ENCODE data around the gene SLC8A2. TPM values are rescaled to one million over a fixed set of nuclear protein-coding genes. Genes with fewer than 3 reads are reported as not detected.
"Not testable (repeated sequence)": the region's sequence is repeated elsewhere in the genome, so short reads cannot be mapped to it uniquely, and the experiment has no call there.

SLC8A2 gene
- total RNA-seq, 2 donors from 2014 or later, result 0.09 to 2.2 TPM

GRCh38 chr19:47490847-47491246 lies 19.2 kb upstream of the SLC8A2 start:
- intact Hi-C loops (cut with DNase I, micrococcal nuclease), result no loop called here
- DNase-seq (no peak), ATAC-seq (no peak)

DNA sequence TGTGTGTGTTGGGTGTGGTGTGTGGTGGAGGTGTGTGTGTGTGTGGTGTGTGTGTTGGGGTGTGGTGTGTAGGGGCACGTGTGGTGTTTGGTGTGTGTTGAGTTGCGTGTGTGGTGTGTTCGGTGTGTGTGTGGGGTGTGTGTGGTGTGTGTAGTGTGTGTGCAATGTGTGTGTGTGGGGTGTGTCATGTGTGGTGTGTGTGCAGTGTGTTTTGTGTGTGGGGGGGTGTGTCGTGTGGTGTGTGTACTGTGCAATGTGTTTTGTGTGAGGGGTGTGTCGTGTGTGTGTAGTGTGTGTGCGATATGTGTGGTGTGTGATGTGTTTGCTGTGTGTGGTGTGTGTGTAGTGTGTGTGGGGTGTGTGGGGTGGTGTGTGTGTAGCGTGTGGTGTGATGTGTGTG lies 18.3 kb upstream of the SLC8A2 start:
- ATAC-seq, result no peak
- intact Hi-C loops (cut with DNase I, micrococcal nuclease), result no loop called here
- DNase-seq, result no peak

- intact Hi-C loops (cut with DNase I, micrococcal nuclease), result no loop called here
- DNase-seq (no peak), ATAC-seq (no peak)
Observed at GRCh38 chr19:47489072-47489914, 17.6 kb upstream of the SLC8A2 start.

- ATAC-seq (no peak), DNase-seq (no peak)
- intact Hi-C loops (cut with DNase I, micrococcal nuclease), result no loop called here
Observed at GRCh38 chr19:47487551-47488515, 16.1 kb upstream of the SLC8A2 start.

DNA sequence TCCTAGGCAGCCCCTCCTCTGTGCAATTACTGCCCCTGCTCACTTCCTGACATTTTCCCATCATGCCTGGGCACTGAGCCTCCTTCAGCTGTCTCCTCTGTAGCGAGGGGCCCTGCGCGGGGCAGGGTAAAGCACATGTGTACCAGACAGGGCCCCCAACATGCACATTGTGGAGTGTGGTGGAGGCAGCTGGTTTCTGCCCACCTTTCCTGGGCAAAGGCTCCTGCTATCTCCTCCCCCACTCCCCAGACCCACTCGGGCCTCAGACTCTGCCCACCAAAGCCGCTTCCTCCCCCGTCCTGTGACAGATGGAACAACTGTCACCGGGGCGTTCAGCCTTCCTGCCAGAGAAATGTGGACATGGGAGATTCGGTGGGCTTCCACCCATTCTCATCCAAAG lies 15.2 kb upstream of the SLC8A2 start:
- intact Hi-C loops (cut with DNase I, micrococcal nuclease), result no loop called here
- no peak for DNase-seq

GRCh38 chr19:47486220-47486619 lies 14.5 kb upstream of the SLC8A2 start:
- ATAC-seq; DNase-seq; intact Hi-C loops (cut with DNase I, micrococcal nuclease): not testable (repeated sequence)

More for the DNA sequence above, 15.2 kb upstream of the SLC8A2 start:
- no peak for ATAC-seq

DNA sequence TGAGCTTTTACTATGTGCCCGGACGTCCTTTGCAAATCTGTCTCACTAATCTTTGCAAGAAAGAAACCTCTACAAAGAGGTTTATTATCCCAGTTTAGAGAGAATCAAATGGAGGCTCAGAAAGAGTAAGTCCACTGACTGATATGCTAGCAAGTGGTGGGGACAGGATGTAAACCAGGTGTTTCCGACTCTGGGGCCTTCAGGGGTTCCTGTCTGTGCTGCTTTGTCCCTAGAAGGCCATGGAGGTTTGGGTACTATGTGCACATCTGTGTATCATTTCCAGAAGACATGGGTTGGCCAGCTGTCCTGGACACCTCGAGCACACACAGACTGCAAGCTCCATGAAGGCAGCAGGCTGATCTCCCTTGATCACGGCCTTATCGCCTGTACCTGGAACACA lies 13.5 kb upstream of the SLC8A2 start:
- DNase-seq (no peak), ATAC-seq (no peak)
- intact Hi-C loops (cut with DNase I, micrococcal nuclease), result no loop called here

DNA sequence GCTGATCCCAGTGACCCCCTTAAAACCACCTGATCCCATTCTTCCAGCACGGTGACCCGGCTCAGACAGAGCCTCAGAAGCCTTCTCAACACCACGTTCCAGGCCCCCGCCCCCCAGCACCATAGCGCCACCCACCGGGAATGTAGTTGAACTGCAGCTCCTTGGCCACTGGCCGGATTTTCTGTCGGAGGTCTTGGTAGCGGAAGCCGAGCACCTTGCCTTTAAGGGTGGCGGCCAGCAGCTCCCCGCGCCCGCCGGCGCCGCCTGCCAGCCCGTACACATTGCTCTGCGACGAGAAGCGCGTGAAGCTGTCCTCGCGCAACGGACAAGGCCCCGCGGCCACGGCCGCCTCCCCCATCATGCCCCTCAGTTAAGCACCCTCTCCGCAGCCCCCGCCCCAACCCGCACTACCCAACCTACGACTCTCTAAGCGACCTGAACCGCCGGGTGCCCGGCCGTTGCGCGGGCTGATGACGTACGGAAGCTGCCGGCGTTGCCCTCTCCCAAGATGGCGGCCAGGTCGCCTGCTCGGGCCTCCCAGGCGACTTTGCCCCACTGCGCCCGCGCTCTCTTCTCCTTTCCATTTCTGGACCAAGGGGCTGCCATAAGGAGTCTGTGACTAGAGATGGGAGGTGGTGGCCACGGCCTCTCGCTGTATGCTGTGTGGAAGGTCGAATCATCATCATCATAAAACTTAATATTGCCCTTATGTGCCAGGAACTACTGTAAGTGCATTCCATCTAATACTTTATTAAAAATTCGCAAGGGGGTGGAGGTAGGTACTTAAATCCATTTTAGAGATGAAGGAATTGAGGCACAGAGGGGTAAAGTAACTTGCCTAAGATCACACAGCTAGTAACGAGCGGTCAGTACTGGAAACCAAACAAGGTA lies 12.4 kb upstream of the SLC8A2 start, which contains the start of gene KPTN:
Gene KPTN, minus strand, starts transcription at position 420 of the 891 bp plus-strand sequence. Its CDS starts 59 bp downstream, at position 361.
- intact Hi-C loops (cut with DNase I, micrococcal nuclease), result no loop called here
- ATAC-seq (peak; percentile 91), DNase-seq (peak; percentile 86 to 91)

DNA sequence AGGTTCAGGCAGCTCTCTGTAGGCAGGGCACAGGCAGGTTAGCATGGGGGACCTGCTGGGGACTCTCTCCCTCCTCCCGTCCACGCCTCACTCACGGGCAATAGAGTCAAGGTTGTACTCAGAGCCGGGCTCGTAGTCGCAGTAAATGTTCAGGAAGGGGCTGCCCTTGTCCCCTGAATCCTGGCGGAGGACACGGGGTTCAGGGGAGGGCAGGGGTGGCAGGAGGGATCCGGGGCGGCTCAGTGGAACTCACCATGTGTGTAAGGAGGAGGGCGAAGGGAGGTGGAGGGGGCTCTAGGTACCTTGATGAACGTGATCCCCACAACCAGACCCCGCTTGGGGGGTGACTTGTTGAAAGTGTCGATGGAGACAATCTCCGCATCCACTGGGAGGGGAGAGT lies 11.5 kb upstream of the SLC8A2 start:
- intact Hi-C loops (cut with DNase I, micrococcal nuclease), result no loop called here
- DNase-seq, result no peak

DNA sequence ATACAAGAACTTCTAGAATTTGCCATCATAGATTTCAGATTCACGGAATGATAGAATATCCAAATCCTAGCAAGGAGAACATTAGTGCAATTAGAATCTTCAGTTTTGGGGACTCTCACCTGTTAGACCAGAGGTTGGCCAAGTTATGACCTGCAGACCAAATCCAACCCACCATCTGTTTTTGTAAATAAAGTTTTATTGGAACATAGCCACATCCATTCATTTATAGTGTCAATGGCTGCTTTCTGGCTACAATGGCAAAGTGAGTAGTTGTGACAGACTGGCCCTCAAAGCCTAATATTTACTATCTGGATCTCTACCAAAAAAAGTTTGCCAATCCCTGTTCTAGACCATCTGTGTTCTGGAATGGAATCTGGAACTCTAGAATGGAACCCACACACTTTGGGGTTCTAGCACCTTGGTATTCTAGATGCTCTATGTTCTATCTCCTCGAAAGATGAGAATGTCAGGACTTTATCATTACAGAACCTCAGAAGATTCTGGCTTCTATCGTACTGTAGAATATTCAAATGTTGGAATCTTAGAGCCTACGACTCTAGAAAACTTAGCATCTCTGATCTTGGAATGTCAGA lies 9.9 kb upstream of the SLC8A2 start:
- no peak for ATAC-seq
- intact Hi-C loops (cut with DNase I, micrococcal nuclease), result no loop called here

More for the DNA sequence above, 11.5 kb upstream of the SLC8A2 start:
- ATAC-seq, result no peak

GRCh38 chr19:47480658-47481057 lies 9.0 kb upstream of the SLC8A2 start:
- intact Hi-C loops (cut with DNase I, micrococcal nuclease), result no loop called here
- no peak for DNase-seq
- no peak for ATAC-seq

More for the DNA sequence above, 9.9 kb upstream of the SLC8A2 start:
- no peak for DNase-seq

DNA sequence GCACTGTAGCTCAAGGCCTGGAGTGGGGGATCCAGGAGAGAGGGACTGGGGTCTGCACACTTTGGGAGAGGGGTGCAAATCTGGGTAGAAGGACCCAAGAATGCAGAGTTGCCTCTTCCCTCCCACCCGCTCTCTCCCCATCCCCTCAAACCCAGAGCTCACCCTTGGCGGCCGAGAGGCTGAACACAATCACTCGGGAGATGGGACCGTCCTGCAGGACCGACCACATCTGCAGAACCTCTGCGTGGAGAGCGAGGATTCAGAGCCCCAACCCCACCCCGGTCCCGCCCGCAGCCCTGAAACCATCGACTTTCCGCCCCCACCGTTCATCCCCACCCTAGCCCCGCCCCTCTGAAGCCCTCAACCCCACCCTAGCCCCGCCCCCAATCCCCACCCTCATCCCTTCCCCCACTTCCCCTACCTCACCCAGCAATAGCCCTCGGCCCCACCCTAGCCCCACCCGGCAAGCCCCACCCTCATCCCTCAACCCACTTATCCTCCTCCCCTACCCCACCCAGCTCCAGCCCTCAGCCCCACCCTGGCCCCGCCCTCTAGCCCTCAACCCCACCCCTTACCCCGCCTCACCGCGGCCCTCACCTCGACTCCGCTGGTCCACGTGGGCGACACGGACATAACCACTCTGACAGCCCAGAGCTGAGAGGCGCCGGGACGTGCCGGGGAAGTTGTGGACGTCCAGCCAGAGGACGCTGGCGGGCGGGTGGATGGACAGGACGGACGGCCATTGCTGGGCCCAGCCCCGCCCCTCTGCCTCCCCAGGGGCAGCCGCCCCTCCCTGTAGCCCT lies 8.2 kb upstream of the SLC8A2 start:
- DNase-seq (no peak), ATAC-seq (peak; percentile 12)
- intact Hi-C loops (cut with DNase I, micrococcal nuclease), result no loop called here

DNA sequence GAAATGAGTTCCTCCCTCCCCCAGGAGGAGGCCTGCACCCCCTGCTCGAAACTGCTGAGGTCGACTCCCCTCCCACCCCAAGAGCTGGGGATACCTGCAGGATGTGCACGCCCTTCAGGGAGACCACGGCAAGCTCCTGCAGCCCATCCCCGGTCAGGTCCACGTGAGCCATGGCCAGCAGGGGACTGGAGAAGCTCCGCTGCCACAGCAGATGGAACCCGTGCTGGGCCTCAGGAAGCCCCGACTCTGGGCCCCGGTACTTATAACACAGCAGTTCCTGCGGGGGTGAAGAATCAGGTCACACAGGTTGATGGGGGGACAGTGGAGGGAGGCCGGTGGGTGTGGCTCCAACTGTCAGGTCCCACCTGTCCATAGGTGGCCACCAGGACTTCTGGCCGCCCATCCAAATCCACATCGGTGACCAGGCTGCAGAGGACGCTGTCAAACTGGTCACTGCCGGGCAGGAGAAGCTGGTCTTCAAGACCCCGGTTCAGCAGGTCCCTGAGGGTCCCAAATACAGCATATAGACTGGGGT lies 4.8 kb upstream of the SLC8A2 start:
- ATAC-seq, result no peak

GRCh38 chr19:47475465-47475864 lies 3.8 kb upstream of the SLC8A2 start:
- no peak for DNase-seq
- no peak for ATAC-seq
- intact Hi-C loops (cut with DNase I, micrococcal nuclease), result no loop called here

More for the DNA sequence above, 4.8 kb upstream of the SLC8A2 start:
- intact Hi-C loops (cut with DNase I, micrococcal nuclease), result no loop called here
- DNase-seq, result no peak

GRCh38 chr19:47473336-47473735 lies 1.6 kb upstream of the SLC8A2 start:
- intact Hi-C loops (cut with DNase I, micrococcal nuclease), result no loop called here
- no peak for ATAC-seq
- no peak for DNase-seq

- intact Hi-C loops (cut with DNase I, micrococcal nuclease), result no loop called here
- ATAC-seq, result no peak
- DNase-seq, result no peak
Observed at GRCh38 chr19:47471381-47471732, 336 bp downstream of the SLC8A2 start.

GRCh38 chr19:47470447-47471195 lies 1.1 kb downstream of the SLC8A2 start:
- intact Hi-C loops (cut with DNase I, micrococcal nuclease), result no loop called here
- ATAC-seq, result no peak
- no peak for DNase-seq
